H9 (cell line): Measurements from ENCODE around the gene PPIP5K2. TPM values are rescaled to one million over a fixed set of nuclear protein-coding genes. Genes with fewer than 3 reads are reported as not detected.

Experiments used
- DNase-seq: peaks from one replicate; pipeline ENCODE4 v3.0.0-alpha.2; 2017
- H2AFZ ChIP-seq: one replicate; pipeline ENCODE4 v1.6.1; 2013; ENCODE audit warnings: mild to moderate bottlenecking, low read length, control low read depth, moderate library complexity
- H2AK5ac ChIP-seq: 2 replicates; pipeline ENCODE4 v1.6.1; 2013; ENCODE audit warnings: low read length, control low read depth, mixed read lengths; ENCODE audit not compliant: insufficient read length
- H2BK120ac ChIP-seq: one replicate; pipeline ENCODE4 v1.6.1; 2013; ENCODE audit warnings: low read depth, mild to moderate bottlenecking, low read length, control low read depth, inconsistent platforms; ENCODE audit not compliant: poor library complexity, severe bottlenecking
- H2BK12ac ChIP-seq: 2 replicates; pipeline ENCODE4 v1.6.1; 2013; ENCODE audit warnings: low read length, control low read depth, mixed read lengths, low read depth; ENCODE audit not compliant: insufficient read length
- H2BK15ac ChIP-seq: 2 replicates; pipeline ENCODE4 v1.6.1; 2013; ENCODE audit warnings: low read depth, low read length, control low read depth
- H2BK20ac ChIP-seq: one replicate; pipeline ENCODE4 v1.6.1; 2013; ENCODE audit warnings: low read depth, mild to moderate bottlenecking, low read length, control low read depth, inconsistent platforms; ENCODE audit not compliant: poor library complexity, severe bottlenecking
- H2BK5ac ChIP-seq: 2 replicates; pipeline ENCODE4 v1.6.1; 2013; ENCODE audit warnings: low read length, control low read depth, mixed read lengths; ENCODE audit not compliant: insufficient read length
- H3K14ac ChIP-seq: 2 replicates; pipeline ENCODE4 v1.6.1; 2013; ENCODE audit warnings: low read length, control low read depth; ENCODE audit not compliant: insufficient read depth
- H3K18ac ChIP-seq: 2 replicates; pipeline ENCODE4 v1.6.1; 2013; ENCODE audit warnings: low read depth, mild to moderate bottlenecking, mixed read lengths, low read length, control low read depth; ENCODE audit not compliant: insufficient read length
- H3K23ac ChIP-seq: 2 replicates; pipeline ENCODE4 v1.6.1; 2013; ENCODE audit warnings: low read length, control low read depth, mixed read lengths, low read depth; ENCODE audit not compliant: insufficient read length
- H3K23me2 ChIP-seq: 2 replicates; pipeline ENCODE4 v1.6.1; 2013; ENCODE audit warnings: low read depth, mild to moderate bottlenecking, mixed read lengths, low read length, control low read depth; ENCODE audit not compliant: insufficient read length, poor library complexity, severe bottlenecking
- H3K27ac ChIP-seq: 2 replicates; pipeline ENCODE4 v1.5.1; 2013; ENCODE audit warnings: low read length, control low read depth, mixed read lengths, low read depth; ENCODE audit not compliant: insufficient read length
- H3K27me3 ChIP-seq: 2 replicates; pipeline ENCODE4 v1.6.1; 2013; ENCODE audit warnings: low read length, control low read depth, inconsistent platforms; ENCODE audit not compliant: insufficient read depth
- H3K4ac ChIP-seq: 2 replicates; pipeline ENCODE4 v1.6.1; 2013; ENCODE audit warnings: low read depth, mild to moderate bottlenecking, control low read depth, inconsistent platforms, low read length, moderate library complexity
- H3K4me1 ChIP-seq: 2 replicates; pipeline ENCODE4 v1.6.1; 2013; ENCODE audit warnings: low read length, control low read depth, inconsistent platforms; ENCODE audit not compliant: insufficient read depth
- H3K4me2 ChIP-seq: 2 replicates; pipeline ENCODE4 v1.6.1; 2013; ENCODE audit warnings: low read length, control low read depth, mixed read lengths; ENCODE audit not compliant: insufficient read length, insufficient read depth
- H3K56ac ChIP-seq: 2 replicates; pipeline ENCODE4 v1.6.1; 2013; ENCODE audit warnings: low read depth, mild to moderate bottlenecking, mixed read lengths, low read length, control low read depth; ENCODE audit not compliant: insufficient read length
- H3K79me1 ChIP-seq: 2 replicates; pipeline ENCODE4 v1.6.1; 2013; ENCODE audit warnings: low read depth, mild to moderate bottlenecking, moderate library complexity, low read length, control low read depth, inconsistent platforms; ENCODE audit not compliant: insufficient read depth, poor library complexity, severe bottlenecking
- H3K79me2 ChIP-seq: 2 replicates; pipeline ENCODE4 v1.6.1; 2013; ENCODE audit warnings: low read length, control low read depth, inconsistent platforms; ENCODE audit not compliant: insufficient read depth
- H3K9ac ChIP-seq: 2 replicates; pipeline ENCODE4 v1.6.1; 2013; ENCODE audit warnings: low read length, control low read depth, mixed read lengths; ENCODE audit not compliant: insufficient read length; ENCODE audit errors: extremely low read depth
- H3K9me3 ChIP-seq: one replicate; pipeline ENCODE4 v1.6.1; 2013; ENCODE audit warnings: low read depth, low read length, inconsistent platforms; ENCODE audit not compliant: control insufficient read depth
- H3T11ph ChIP-seq: one replicate; pipeline ENCODE4 v1.6.1; 2013; ENCODE audit warnings: mild to moderate bottlenecking, low read length, control low read depth, inconsistent platforms
- H4K20me1 ChIP-seq: one replicate; pipeline ENCODE4 v1.6.1; 2013; ENCODE audit not compliant: control insufficient read depth, insufficient read length, insufficient read depth
- H4K5ac ChIP-seq: 2 replicates; pipeline ENCODE4 v1.6.1; 2013; ENCODE audit warnings: low read depth, mild to moderate bottlenecking, mixed read lengths, low read length, control low read depth; ENCODE audit not compliant: insufficient read length
- H4K8ac ChIP-seq: replicated peaks from 2 replicates; pipeline ENCODE4 v1.6.1; 2013; ENCODE audit warnings: low read length, control low read depth, mixed read lengths, low read depth; ENCODE audit not compliant: insufficient read length
- H4K91ac ChIP-seq: 2 replicates; pipeline ENCODE4 v1.6.1; 2013; ENCODE audit warnings: low read depth, mild to moderate bottlenecking, moderate library complexity, mixed read lengths, low read length, control low read depth; ENCODE audit not compliant: insufficient read length
- H3K27ac Mint-ChIP-seq, 3 experiments: 2 replicates in 2 of 3; 3 replicates in 1 of 3; pipeline ENCODE4 v1.8.0; 2020 to 2021; ENCODE audit warnings: mixed read lengths in 3 of 3, mild to moderate bottlenecking in 1 of 3, moderate library complexity in 1 of 3
- H3K27me3 Mint-ChIP-seq: 2 replicates; pipeline ENCODE4 v1.8.0; 2021; ENCODE audit warnings: low read depth, mild to moderate bottlenecking, moderate library complexity, mixed read lengths
- H3K36me3 Mint-ChIP-seq, 3 experiments: 2 replicates in 2 of 3; 3 replicates in 1 of 3; pipeline ENCODE4 v1.8.0; 2020 to 2021; ENCODE audit warnings: low read depth in 3 of 3, mixed read lengths in 3 of 3; ENCODE audit not compliant: insufficient read depth in 1 of 3
- H3K4me1 Mint-ChIP-seq, 2 experiments: 2 replicates each; pipeline ENCODE4 v1.8.0; 2020; ENCODE audit warnings: mixed read lengths in 2 of 2
- H3K4me3 Mint-ChIP-seq, 2 experiments: 2 replicates in 1 of 2; 3 replicates in 1 of 2; pipeline ENCODE4 v1.8.0; 2020 to 2021; ENCODE audit warnings: mild to moderate bottlenecking in 2 of 2, mixed read lengths in 2 of 2, moderate library complexity in 1 of 2
- H3K9me3 Mint-ChIP-seq, 2 experiments: 2 replicates in 1 of 2; 3 replicates in 1 of 2; pipeline ENCODE4 v1.8.0; 2020; ENCODE audit warnings: mild to moderate bottlenecking in 2 of 2, mixed read lengths in 2 of 2, moderate library complexity in 1 of 2
- WGBS: extraction: QIAGEN DNeasy Blood & Tissue Kit; methylation state at CpG from one replicate; pipeline ENCODE4 v1.1.7; 2013; ENCODE audit warnings: missing lambda C conversion rate, low lambda C conversion rate, mixed read lengths; ENCODE audit not compliant: insufficient read length; ENCODE audit errors: extremely low coverage; 5-methylcytosine and 5-hydroxymethylcytosine counted together
- total RNA-seq: library from RNA; stranded (reverse); gene quantifications from 2 replicates; pipeline ENCODE4 v1.2.1, GENCODE V29; 2021
- TF ChIP-seq, protein P1 (sequence below): fragments of 200-600 bp; sonication (generic); conservative IDR thresholded peaks from 3 replicates; pipeline ENCODE4 v1.8.0; 2021; ENCODE audit warnings: antibody characterized with exemption, mild to moderate bottlenecking

The PPIP5K2 gene
- total RNA-seq, 1 experiment from 2014 or later: 43.8 TPM

DNA sequence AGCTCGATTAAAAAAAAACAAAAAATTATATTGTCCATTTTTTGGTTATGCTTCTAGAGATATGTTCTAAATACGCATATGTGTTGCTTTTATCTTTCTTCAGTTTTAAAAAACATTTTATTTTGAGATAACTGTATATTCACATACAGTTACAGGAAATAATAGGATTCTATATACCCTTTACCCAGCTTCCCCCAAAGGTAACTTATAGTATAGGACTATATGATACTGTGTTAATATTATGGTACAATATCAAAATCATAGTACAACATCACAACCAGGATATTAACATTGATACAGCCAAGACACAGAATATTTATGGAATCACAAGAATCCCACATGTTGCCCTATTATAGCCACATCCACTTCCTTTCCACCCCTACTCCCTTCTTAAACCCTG is 129.0 kb downstream of the PPIP5K2 start:
- Histone ChIP-seq H3K27me3 (no peaks in the 10 kb centered on the region), H2BK20ac (no peak overlapping the region), H3K4me1 (no peaks in the 10 kb centered on the region), H2BK15ac (no peak overlapping the region), H2AK5ac (no peak overlapping the region), H2AFZ (no peak overlapping the region), H3K56ac (no peak overlapping the region), H3K4ac (no peak overlapping the region), H4K5ac (no peak overlapping the region), H2BK12ac (no peak overlapping the region), H3K23ac (no peak overlapping the region), H4K20me1 (no peaks in the 10 kb centered on the region), H2BK120ac (no peak overlapping the region), H3K23me2 (no peaks in the 10 kb centered on the region), H3K14ac (no peak overlapping the region), H3K18ac (no peak overlapping the region), H3K27ac (no peak overlapping the region), H4K91ac (no peak overlapping the region), H3K9me3 (no peaks in the 10 kb centered on the region), H3T11ph (no peak overlapping the region), H3K4me2 (no peak overlapping the region), H4K8ac (no peak overlapping the region), H2BK5ac (no peak overlapping the region), H3K9ac (no peak overlapping the region), H3K79me1 (no peaks in the 10 kb centered on the region), H3K79me2 (no peaks in the 10 kb centered on the region)
- peaks cover 0 to under 1% of the 10 kb centered on the region in 2 experiments; a peak in 1 of 4 replicates for H3K4me1 Mint-ChIP-seq
- no peak overlapping the region for H3K27ac Mint-ChIP-seq
- H3K27me3 Mint-ChIP-seq: no peaks in the 10 kb centered on the region
- H3K4me3 Mint-ChIP-seq: no peak overlapping the region
- no CpG with 5 or more reads among the region's 2 CpGs for WGBS
- no peaks in the 10 kb centered on the region for H3K9me3 Mint-ChIP-seq
- no peak for DNase-seq
- H3K36me3 Mint-ChIP-seq: no peaks in the 10 kb centered on the region
- TF ChIP-seq, protein P1, sequence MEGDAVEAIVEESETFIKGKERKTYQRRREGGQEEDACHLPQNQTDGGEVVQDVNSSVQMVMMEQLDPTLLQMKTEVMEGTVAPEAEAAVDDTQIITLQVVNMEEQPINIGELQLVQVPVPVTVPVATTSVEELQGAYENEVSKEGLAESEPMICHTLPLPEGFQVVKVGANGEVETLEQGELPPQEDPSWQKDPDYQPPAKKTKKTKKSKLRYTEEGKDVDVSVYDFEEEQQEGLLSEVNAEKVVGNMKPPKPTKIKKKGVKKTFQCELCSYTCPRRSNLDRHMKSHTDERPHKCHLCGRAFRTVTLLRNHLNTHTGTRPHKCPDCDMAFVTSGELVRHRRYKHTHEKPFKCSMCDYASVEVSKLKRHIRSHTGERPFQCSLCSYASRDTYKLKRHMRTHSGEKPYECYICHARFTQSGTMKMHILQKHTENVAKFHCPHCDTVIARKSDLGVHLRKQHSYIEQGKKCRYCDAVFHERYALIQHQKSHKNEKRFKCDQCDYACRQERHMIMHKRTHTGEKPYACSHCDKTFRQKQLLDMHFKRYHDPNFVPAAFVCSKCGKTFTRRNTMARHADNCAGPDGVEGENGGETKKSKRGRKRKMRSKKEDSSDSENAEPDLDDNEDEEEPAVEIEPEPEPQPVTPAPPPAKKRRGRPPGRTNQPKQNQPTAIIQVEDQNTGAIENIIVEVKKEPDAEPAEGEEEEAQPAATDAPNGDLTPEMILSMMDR: no peak
